ENCODE results near the gene GALC.

DNA sequence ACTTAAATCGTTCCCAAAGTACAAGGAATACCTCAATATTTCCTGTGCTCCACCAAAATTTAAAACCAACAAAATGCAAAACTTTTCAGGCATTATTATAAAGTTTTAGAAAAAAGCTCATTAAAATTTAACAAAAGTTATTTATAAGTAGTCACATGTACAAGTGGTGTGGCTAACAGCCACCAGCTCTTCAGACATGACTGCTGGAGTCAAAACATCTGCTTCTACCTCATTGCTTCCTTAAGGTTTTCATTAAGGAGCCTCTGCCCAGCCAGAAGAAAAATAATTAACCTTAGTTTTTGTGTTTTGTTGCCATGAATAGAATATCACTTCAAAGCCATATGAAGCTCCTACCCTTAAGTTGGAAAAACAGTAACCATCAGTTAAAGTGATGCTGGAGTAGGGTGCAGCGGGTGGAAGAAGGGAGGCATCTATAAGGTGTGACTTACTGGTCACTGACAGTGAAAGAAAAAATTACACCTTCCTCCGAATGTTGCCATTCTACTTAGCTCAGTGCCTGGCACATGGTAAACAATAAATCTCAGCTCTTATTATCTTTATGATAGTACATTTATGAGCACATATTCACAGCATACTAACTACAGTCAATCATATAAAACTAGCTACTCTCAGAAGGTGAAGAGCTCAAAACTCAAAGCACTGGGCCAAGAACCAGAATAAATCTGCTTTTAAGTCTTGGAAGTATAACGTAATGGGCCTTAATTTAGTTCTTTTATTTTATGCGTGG, 57.7 kb downstream of the GALC start:
- TF ChIP-seq, protein P1, sequence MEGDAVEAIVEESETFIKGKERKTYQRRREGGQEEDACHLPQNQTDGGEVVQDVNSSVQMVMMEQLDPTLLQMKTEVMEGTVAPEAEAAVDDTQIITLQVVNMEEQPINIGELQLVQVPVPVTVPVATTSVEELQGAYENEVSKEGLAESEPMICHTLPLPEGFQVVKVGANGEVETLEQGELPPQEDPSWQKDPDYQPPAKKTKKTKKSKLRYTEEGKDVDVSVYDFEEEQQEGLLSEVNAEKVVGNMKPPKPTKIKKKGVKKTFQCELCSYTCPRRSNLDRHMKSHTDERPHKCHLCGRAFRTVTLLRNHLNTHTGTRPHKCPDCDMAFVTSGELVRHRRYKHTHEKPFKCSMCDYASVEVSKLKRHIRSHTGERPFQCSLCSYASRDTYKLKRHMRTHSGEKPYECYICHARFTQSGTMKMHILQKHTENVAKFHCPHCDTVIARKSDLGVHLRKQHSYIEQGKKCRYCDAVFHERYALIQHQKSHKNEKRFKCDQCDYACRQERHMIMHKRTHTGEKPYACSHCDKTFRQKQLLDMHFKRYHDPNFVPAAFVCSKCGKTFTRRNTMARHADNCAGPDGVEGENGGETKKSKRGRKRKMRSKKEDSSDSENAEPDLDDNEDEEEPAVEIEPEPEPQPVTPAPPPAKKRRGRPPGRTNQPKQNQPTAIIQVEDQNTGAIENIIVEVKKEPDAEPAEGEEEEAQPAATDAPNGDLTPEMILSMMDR (IDR thresholded peaks at IDR 0.05; ENCODE audit: insufficient read depth, low read depth, low read length) = no peak
- TF ChIP-seq EZH2 (IDR thresholded peaks at IDR 0.05; ENCODE audit: insufficient read depth, low read length) = no peak

Data from astrocyte (in vitro differentiated cells and primary cell).